GM23338 (cell line): ENCODE data around the gene RNF44. TPM values are rescaled to one million over a fixed set of nuclear protein-coding genes. Genes with fewer than 3 reads are reported as not detected.
A peak's percentile ranks its signal among the peaks of the same experiment; 100 is the strongest.

ENCODE experiments used
- ATAC-seq: fragments of 200-7000 bp; cut with Tn5 transposase; 3 replicates; pipeline ENCODE4 v1.9.1; 2020
- DNase-seq: peaks from one replicate; pipeline ENCODE4 v3.0.0-alpha.2; 2015; ENCODE audit warnings: low spot score
- H2AFZ ChIP-seq: fragments of 200-600 bp; sonication (generic); 2 replicates; pipeline ENCODE4 v1.8.0; 2016; ENCODE audit warnings: antibody characterized with exemption, mild to moderate bottlenecking, moderate library complexity
- H3F3A ChIP-seq: fragments of 200-600 bp; sonication (generic); replicated peaks from 2 replicates; pipeline ENCODE4 v1.8.0; 2017; ENCODE audit warnings: antibody characterized with exemption, mixed run types, low read depth
- H3K27ac ChIP-seq: fragments of 200-600 bp; sonication (generic); 2 replicates; pipeline ENCODE4 v1.6.1; 2016; ENCODE audit warnings: low read depth
- H3K27me3 ChIP-seq: fragments of 200-600 bp; sonication (generic); 2 replicates; pipeline ENCODE4 v1.8.0; 2016; ENCODE audit warnings: mild to moderate bottlenecking, mixed run types, moderate library complexity; ENCODE audit not compliant: insufficient read depth
- H3K36me3 ChIP-seq: fragments of 200-600 bp; sonication (generic); 2 replicates; pipeline ENCODE4 v1.8.0; 2016; ENCODE audit warnings: mild to moderate bottlenecking; ENCODE audit not compliant: insufficient read depth
- H3K4me1 ChIP-seq: fragments of 200-600 bp; sonication (generic); 2 replicates; pipeline ENCODE4 v1.8.0; 2016; ENCODE audit warnings: mild to moderate bottlenecking, moderate library complexity; ENCODE audit not compliant: insufficient read depth
- H3K4me2 ChIP-seq: fragments of 200-600 bp; sonication (generic); 2 replicates; pipeline ENCODE4 v1.7.1; 2017; ENCODE audit warnings: mixed run types
- H3K4me3 ChIP-seq: fragments of 200-600 bp; sonication (generic); 2 replicates; pipeline ENCODE4 v1.6.1; 2016; ENCODE audit warnings: mixed run types
- H3K79me2 ChIP-seq: fragments of 200-600 bp; sonication (generic); replicated peaks from 2 replicates; pipeline ENCODE4 v1.8.0; 2017; ENCODE audit warnings: mild to moderate bottlenecking; ENCODE audit not compliant: insufficient read depth
- H3K9me2 ChIP-seq: fragments of 200-600 bp; sonication (generic); 2 replicates; pipeline ENCODE4 v1.8.0; 2017; ENCODE audit not compliant: insufficient read depth
- H4K20me1 ChIP-seq: fragments of 200-600 bp; sonication (generic); replicated peaks from 2 replicates; pipeline ENCODE4 v1.8.0; 2017; ENCODE audit warnings: mild to moderate bottlenecking; ENCODE audit not compliant: insufficient read depth
- H3K27ac Mint-ChIP-seq: 2 replicates; pipeline ENCODE4 v1.8.0; 2020; ENCODE audit warnings: inconsistent platforms, mild to moderate bottlenecking, moderate library complexity, mixed read lengths
- H3K27me3 Mint-ChIP-seq: 3 replicates; pipeline ENCODE4 v1.8.0; 2022; ENCODE audit warnings: low read depth, mild to moderate bottlenecking, moderate library complexity, mixed read lengths, inconsistent platforms; ENCODE audit not compliant: insufficient read depth, poor library complexity
- H3K36me3 Mint-ChIP-seq: 3 replicates; pipeline ENCODE4 v1.8.0; 2021; ENCODE audit warnings: low read depth, mild to moderate bottlenecking, inconsistent platforms, moderate library complexity, mixed read lengths
- H3K4me1 Mint-ChIP-seq: 3 replicates; pipeline ENCODE4 v1.8.0; 2020; ENCODE audit warnings: mild to moderate bottlenecking, inconsistent platforms, mixed read lengths
- H3K4me3 Mint-ChIP-seq: 3 replicates; pipeline ENCODE4 v1.8.0; 2021; ENCODE audit warnings: moderate library complexity, mild to moderate bottlenecking, inconsistent platforms, mixed read lengths
- H3K9me3 Mint-ChIP-seq: 3 replicates; pipeline ENCODE4 v1.8.0; 2020; ENCODE audit warnings: moderate library complexity, mild to moderate bottlenecking, inconsistent platforms, mixed read lengths
- CREB1 ChIP-seq: fragments of 250-450 bp; sonication (Bioruptor Pico); IDR thresholded peaks from 2 replicates; pipeline ENCODE4 v1.5.0; 2020; ENCODE audit warnings: low read depth, mild to moderate bottlenecking, moderate library complexity
- EZH2 ChIP-seq: fragments of 200-600 bp; sonication (generic); IDR thresholded peaks from one replicate; pipeline ENCODE4 v1.8.0; 2017; ENCODE audit warnings: antibody characterized with exemption, mild to moderate bottlenecking, low read depth; ENCODE audit not compliant: unreplicated experiment
- NANOG ChIP-seq: IDR thresholded peaks from 2 replicates; pipeline ENCODE4 v1.6.1; 2016; ENCODE audit warnings: antibody characterized with exemption, borderline replicate concordance
- POLR2AphosphoS5 ChIP-seq: IDR thresholded peaks from 2 replicates; pipeline ENCODE4 v1.6.1; 2016; ENCODE audit warnings: antibody characterized with exemption, low read depth
- ZNF114 ChIP-seq: fragments of 250-450 bp; sonication (Bioruptor Pico); IDR thresholded peaks from 2 replicates; pipeline ENCODE4 v1.5.0; 2020; ENCODE audit warnings: mild to moderate bottlenecking, moderate library complexity
- ZNF331 ChIP-seq: fragments of 250-450 bp; sonication (Bioruptor Pico); IDR thresholded peaks from 2 replicates; pipeline ENCODE4 v1.5.0; 2020; ENCODE audit warnings: low read depth, mild to moderate bottlenecking, moderate library complexity
- polyA plus RNA-seq: library from polyadenylated mRNA; unstranded; fragments of >200 nt; fragmentation: Nextera tagmentation; extraction: Ambion mirVana; gene quantifications from 2 replicates; pipeline ENCODE4 v1.2.1, GENCODE V29; 2016
- total RNA-seq: library from RNA; depleted of rRNA; stranded (reverse); fragments of >200 nt; shearing (Covaris generic); gene quantifications from 2 replicates; pipeline ENCODE4 v1.2.3, GENCODE V29; 2014
- TF ChIP-seq, protein P1 (sequence below): IDR thresholded peaks from one replicate; pipeline ENCODE4 v1.6.1; 2018; ENCODE audit warnings: antibody characterized with exemption; ENCODE audit not compliant: unreplicated experiment
- TF ChIP-seq, protein P2 (sequence below), 2 experiments: fragments of 200-600 bp in 1 of 2; sonication (generic) in 1 of 2; conservative IDR thresholded peaks; 2 replicates each; pipeline versions ENCODE4 v1.5.1 to v1.6.1; 2016 to 2017; ENCODE audit warnings: antibody characterized with exemption in 2 of 2, low read depth in 2 of 2, mild to moderate bottlenecking in 2 of 2, moderate library complexity in 1 of 2
- TF ChIP-seq, protein P3 (sequence below): IDR thresholded peaks from 2 replicates; pipeline ENCODE4 v1.6.1; 2016; ENCODE audit warnings: antibody characterized with exemption

RNF44 gene
- total and polyA plus RNA-seq, 2 experiments from 2014 or later = 56.7 to 104 TPM

DNA sequence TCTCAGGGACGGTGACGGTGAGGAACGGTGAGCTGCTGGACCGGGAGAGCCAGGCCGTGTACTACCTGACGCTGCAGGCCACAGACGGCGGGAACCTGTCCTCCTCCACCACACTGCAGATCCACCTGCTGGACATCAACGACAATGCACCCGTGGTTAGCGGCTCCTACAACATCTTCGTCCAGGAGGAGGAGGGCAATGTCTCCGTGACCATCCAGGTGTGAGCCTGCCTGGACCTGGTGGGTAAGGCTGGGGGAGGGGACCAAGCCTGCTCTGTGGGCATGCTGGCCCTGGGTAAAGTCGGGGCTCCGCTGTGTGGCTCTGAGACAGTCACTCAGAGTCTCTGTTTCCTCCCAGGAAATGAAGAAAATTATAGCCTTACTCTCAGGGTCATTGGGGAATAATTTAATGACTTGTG lies 41.2 kb upstream of the RNF44 start:
- H3K9me2 ChIP-seq = no peaks in the 10 kb centered on the region
- H3K4me1 ChIP-seq = no peaks in the 10 kb centered on the region
- no peaks in the 10 kb centered on the region for H3F3A ChIP-seq
- ATAC-seq = peak; percentile 90
- H4K20me1 ChIP-seq = no peaks in the 10 kb centered on the region; the same call in 1 of the 2 replicates
- DNase-seq = peak; percentile 95
- Mint-ChIP-seq H3K27ac (no peak overlapping the region), H3K36me3 (no peaks in the 10 kb centered on the region), H3K4me1 (peaks cover 5% of the 10 kb centered on the region; the same call in 1 of the 3 replicates), H3K9me3 (peaks cover 2% of the 10 kb centered on the region), H3K4me3 (no peak overlapping the region), H3K27me3 (peaks cover 11% of the 10 kb centered on the region)
- H3K4me2 ChIP-seq = no peak overlapping the region
- H3K27ac ChIP-seq = no peak overlapping the region
- no peak overlapping the region for H3K4me3 ChIP-seq
- H2AFZ ChIP-seq = 0 out of 2 replicates have a peak overlapping the region, but pooled peaks have one; percentile 6
- H3K27me3 ChIP-seq = no peaks in the 10 kb centered on the region
- no peaks in the 10 kb centered on the region for H3K79me2 ChIP-seq
- H3K36me3 ChIP-seq = no peaks in the 10 kb centered on the region
- TF ChIP-seq ZNF114 = no peak
- TF ChIP-seq, protein P1, sequence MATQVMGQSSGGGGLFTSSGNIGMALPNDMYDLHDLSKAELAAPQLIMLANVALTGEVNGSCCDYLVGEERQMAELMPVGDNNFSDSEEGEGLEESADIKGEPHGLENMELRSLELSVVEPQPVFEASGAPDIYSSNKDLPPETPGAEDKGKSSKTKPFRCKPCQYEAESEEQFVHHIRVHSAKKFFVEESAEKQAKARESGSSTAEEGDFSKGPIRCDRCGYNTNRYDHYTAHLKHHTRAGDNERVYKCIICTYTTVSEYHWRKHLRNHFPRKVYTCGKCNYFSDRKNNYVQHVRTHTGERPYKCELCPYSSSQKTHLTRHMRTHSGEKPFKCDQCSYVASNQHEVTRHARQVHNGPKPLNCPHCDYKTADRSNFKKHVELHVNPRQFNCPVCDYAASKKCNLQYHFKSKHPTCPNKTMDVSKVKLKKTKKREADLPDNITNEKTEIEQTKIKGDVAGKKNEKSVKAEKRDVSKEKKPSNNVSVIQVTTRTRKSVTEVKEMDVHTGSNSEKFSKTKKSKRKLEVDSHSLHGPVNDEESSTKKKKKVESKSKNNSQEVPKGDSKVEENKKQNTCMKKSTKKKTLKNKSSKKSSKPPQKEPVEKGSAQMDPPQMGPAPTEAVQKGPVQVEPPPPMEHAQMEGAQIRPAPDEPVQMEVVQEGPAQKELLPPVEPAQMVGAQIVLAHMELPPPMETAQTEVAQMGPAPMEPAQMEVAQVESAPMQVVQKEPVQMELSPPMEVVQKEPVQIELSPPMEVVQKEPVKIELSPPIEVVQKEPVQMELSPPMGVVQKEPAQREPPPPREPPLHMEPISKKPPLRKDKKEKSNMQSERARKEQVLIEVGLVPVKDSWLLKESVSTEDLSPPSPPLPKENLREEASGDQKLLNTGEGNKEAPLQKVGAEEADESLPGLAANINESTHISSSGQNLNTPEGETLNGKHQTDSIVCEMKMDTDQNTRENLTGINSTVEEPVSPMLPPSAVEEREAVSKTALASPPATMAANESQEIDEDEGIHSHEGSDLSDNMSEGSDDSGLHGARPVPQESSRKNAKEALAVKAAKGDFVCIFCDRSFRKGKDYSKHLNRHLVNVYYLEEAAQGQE = no peak
- TF ChIP-seq EZH2 = no peak
- no peak for TF ChIP-seq POLR2AphosphoS5
- TF ChIP-seq, protein P2, sequence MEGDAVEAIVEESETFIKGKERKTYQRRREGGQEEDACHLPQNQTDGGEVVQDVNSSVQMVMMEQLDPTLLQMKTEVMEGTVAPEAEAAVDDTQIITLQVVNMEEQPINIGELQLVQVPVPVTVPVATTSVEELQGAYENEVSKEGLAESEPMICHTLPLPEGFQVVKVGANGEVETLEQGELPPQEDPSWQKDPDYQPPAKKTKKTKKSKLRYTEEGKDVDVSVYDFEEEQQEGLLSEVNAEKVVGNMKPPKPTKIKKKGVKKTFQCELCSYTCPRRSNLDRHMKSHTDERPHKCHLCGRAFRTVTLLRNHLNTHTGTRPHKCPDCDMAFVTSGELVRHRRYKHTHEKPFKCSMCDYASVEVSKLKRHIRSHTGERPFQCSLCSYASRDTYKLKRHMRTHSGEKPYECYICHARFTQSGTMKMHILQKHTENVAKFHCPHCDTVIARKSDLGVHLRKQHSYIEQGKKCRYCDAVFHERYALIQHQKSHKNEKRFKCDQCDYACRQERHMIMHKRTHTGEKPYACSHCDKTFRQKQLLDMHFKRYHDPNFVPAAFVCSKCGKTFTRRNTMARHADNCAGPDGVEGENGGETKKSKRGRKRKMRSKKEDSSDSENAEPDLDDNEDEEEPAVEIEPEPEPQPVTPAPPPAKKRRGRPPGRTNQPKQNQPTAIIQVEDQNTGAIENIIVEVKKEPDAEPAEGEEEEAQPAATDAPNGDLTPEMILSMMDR (conservative IDR thresholded peaks at IDR 0.05; ENCODE audit: low read depth in 2 of 2) = peak; percentile 65 to 88
- no peak for TF ChIP-seq ZNF331

DNA sequence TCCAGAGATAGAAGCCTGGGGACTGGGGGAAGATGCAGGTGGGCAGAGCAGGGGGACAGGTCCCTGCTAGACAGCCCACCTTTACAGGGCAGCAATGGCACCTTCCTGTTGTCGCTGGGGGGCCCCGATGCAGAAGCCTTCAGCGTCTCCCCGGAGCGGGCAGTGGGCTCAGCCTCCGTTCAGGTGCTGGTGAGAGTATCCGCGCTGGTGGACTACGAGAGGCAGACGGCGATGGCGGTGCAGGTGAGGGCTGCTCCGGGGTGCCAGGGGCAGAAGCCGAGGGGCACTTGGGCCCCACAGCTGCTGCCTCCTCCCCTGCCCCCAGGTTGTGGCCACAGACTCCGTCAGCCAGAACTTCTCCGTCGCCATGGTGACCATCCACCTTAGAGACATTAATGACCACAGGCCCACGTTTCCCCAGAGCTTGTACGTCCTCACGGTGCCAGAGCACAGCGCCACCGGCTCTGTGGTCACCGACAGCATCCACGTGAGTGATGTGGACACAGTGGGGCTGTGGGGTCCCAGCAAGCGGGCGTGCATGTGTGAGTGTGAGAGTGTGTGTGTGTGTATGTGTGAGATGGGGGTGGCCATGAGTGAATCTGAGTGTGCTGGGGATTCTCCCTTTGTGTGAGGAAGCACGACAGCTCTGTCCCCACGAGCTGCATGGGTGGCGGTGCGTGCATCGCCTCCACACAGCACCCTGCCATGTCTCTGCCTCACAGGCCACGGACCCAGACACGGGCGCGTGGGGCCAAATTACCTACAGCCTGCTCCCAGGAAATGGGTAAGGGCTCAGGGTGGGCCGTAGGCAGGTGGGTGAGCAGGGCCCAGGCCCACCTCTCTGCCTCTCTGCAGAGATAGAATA lies 40.3 kb upstream of the RNF44 start:
- Mint-ChIP-seq H3K27me3 (peaks cover 7% of the 10 kb centered on the region), H3K4me1 (peaks cover 9% of the 10 kb centered on the region; the same call in 2 of the 3 replicates), H3K9me3 (no peaks in the 10 kb centered on the region; the same call in 1 of the 3 replicates), H3K27ac (no peak overlapping the region), H3K36me3 (no peaks in the 10 kb centered on the region), H3K4me3 (no peak overlapping the region)
- Histone ChIP-seq H3K79me2 (no peaks in the 10 kb centered on the region), H4K20me1 (no peaks in the 10 kb centered on the region; the same call in 1 of the 2 replicates), H3K4me3 (no peak overlapping the region), H3K27me3 (no peaks in the 10 kb centered on the region), H3K4me1 (no peaks in the 10 kb centered on the region), H3K36me3 (no peaks in the 10 kb centered on the region), H3K27ac (no peak overlapping the region), H3F3A (no peaks in the 10 kb centered on the region), H3K4me2 (no peak overlapping the region), H3K9me2 (no peaks in the 10 kb centered on the region), H2AFZ (0 out of 2 replicates have a peak overlapping the region, but pooled peaks have one; percentile 6)
- peak; percentile 39 for DNase-seq
- ATAC-seq = no peak
- TF ChIP-seq, protein P3, sequence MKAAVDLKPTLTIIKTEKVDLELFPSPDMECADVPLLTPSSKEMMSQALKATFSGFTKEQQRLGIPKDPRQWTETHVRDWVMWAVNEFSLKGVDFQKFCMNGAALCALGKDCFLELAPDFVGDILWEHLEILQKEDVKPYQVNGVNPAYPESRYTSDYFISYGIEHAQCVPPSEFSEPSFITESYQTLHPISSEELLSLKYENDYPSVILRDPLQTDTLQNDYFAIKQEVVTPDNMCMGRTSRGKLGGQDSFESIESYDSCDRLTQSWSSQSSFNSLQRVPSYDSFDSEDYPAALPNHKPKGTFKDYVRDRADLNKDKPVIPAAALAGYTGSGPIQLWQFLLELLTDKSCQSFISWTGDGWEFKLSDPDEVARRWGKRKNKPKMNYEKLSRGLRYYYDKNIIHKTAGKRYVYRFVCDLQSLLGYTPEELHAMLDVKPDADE = no peak
- no peak for TF ChIP-seq POLR2AphosphoS5
- no peak for TF ChIP-seq ZNF114
- TF ChIP-seq, protein P2 (conservative IDR thresholded peaks at IDR 0.05; ENCODE audit: low read depth in 2 of 2) = no peak
- TF ChIP-seq CREB1 (CRISPR knock-in tag) = no peak
- no peak for TF ChIP-seq NANOG
